HG02798 (cell line): ENCODE results near the gene EIF1AY.
"Not testable (repeated sequence)": the region's sequence is repeated elsewhere in the genome, so short reads cannot be mapped to it uniquely, and the experiment has no call there.

Source experiments
- ATAC-seq: cut with Tn5 transposase; IDR thresholded peaks from one replicate; pipeline ENCODE4 v1.9.1; 2021; ENCODE audit warnings: mild to moderate bottlenecking; ENCODE audit not compliant: unreplicated experiment, poor library complexity

EIF1AY gene

DNA sequence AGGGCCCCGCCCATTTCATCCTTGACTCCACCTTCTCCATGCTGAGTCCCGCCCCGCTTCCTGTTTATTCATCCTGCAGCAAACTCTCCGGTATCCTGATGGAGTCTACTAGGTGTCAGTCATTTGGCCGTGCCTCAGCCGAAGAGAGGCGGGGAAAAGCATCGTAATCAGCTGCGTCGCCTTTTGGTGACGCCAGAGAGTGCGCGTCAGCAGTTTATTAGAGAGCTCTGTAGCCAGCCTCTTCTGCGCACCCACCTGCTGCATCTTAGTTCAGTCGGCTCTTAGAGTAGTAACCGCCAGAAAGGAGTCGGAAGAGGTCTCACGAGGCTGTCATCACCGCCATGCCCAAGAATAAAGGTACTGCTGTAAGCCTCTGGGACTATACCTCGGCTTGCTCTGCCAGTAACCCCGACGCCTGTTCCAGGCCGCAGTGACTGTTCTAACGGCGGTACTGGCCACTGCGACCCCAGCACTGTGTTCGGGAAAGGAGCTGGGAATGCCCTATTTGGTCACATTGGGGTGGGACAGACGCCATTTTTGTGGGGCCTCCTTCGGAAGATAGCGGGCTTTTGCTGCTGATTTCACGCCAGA, at the start of gene EIF1AY:
Gene EIF1AY, plus strand, starts transcription at position 246 of the 591 bp plus-strand sequence. Its CDS starts 96 bp downstream, at position 342.
- peak; percentile 98 for ATAC-seq

GRCh38 chrY:20528435-20528834, 47.1 kb upstream of the EIF1AY start:
- no peak for ATAC-seq

DNA sequence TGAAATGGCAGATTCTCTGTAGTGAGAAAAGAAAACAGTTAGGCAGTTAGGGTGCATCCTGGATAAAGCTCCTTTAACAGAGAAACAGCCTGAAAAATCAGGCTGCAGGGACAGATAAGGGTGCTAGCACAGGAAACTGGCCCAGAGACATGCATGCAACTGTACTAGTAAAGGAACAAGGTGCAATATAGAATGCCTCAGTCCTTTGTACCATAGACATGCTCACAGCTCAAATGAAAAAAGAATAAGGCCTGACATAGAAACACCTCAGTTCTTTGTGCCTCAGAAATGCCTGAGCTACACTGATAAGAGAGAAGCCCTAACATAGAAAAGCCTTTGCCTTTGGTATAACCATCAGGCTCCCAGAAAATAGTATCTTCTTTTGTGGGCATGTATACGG, 37.4 kb upstream of the EIF1AY start:
- no peak for ATAC-seq

- peak; percentile 55 for ATAC-seq
Measured at GRCh38 chrY:20538933-20539332, 36.6 kb upstream of the EIF1AY start.

- ATAC-seq = no peak
Measured at GRCh38 chrY:20544451-20544960, 31.1 kb upstream of the EIF1AY start.

DNA sequence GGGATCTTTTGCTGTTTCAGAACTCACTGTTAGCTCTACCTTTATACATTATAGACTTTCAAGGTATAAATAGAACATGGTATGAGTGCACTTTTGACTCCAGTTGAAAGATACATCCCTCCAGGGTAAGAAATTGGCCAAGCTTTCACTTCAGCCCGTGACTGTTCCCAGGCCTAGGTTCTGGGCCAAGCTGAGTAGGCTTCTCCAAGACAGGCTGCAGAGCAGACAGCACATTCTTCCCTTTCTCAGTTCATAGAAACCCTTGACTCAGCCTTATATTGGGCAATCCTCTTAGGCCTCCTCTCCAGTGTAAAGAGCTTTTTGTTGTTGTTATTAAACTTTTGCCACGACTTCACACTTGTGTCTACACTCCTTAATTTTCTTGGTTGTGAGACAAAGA, 29.5 kb upstream of the EIF1AY start:
- ATAC-seq = no peak

DNA sequence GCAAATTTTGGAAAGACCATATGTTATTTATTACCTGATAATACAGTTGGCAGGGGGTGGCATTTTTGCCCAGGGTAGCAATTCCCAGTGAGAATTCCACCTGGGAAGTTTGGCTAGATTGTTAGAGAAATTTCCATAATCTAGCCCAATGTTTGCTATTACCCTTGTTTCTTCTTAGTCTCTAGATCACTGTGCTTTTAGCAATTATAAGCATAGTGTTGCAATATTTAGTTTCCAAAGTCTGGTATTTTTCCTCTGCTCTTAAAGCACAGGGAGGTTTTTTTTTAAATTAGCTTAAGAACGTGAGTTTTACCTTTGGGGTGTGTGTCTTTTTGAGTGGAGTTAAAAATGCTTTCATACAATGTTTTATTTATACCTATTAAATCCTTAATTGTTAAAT, 26.3 kb upstream of the EIF1AY start:
- ATAC-seq = no peak

DNA sequence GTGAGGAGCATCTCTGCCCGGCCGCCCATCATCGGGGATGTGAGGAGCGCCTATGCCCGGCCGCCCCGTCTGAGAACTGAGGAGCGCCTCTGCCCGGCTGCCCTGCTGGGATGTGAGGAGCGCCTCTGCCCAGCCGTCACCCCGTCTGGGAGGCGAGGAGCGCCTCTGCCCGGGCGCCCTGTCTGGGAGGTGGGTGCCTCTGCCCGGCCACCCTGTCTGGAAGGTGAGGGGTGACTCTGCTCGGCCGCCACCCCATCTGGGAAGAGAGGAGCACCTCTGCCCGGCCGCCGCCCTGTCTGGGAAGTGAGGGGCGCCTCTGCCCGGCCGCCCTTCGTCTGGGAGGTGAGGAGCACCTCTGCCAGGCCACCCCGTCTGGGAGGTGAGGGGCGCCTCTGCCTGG, 23.7 kb upstream of the EIF1AY start:
- no peak for ATAC-seq

- ATAC-seq = not testable (repeated sequence)
Measured at GRCh38 chrY:20552764-20553323, 22.7 kb upstream of the EIF1AY start.

DNA sequence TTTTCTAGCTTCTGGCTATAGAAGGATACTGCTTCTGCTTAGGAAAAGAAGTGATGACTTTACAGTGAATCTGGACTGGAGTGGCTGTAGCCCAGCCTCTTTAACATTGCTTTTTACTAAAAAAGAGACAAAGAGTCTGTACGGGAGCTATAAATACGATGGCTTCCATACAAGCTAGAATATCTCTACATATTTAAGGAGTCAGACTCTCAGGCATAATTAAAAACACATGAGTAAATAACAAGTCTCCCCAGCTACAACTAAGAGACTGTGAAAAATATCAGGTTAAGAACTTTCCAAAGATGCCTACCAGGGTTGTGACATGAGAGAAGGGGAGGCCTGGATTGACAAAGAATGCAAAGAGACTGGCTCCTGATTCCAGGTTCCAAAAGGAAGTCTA, 19.8 kb upstream of the EIF1AY start:
- no peak for ATAC-seq

- no peak for ATAC-seq
Measured at GRCh38 chrY:20558677-20559076, 16.9 kb upstream of the EIF1AY start.

- no peak for ATAC-seq
Measured at GRCh38 chrY:20559873-20560512, 15.6 kb upstream of the EIF1AY start.

DNA sequence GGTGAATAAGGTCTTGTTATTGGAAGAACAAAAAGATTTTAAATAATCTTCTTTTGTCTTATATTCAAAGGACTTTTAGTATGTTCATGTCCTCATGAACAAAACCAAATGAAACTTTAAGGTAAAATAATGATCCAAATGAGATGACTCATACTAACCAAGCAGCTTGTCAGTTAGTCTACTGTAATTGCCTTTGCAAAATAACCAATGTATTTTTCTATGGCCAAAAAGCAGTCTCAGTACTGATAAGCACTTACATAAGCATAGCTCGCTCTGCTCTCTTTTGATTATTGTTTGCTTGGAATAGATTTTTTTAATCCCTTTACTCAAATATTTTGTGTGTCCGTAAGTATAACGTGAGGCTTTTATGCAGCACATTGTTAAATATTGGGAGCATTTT, 4.3 kb upstream of the EIF1AY start:
- no peak for ATAC-seq

- no peak for ATAC-seq
Measured at GRCh38 chrY:20576506-20576905, 930 bp downstream of the EIF1AY start.

GRCh38 chrY:20578206-20578605, 2.6 kb downstream of the EIF1AY start:
- ATAC-seq = no peak

- no peak for ATAC-seq
Measured at GRCh38 chrY:20581687-20582086, 6.1 kb downstream of the EIF1AY start.

- no peak for ATAC-seq
Measured at GRCh38 chrY:20586161-20586560, 10.6 kb downstream of the EIF1AY start.
